HepG2 (cell line): ENCODE data around the gene BACH2. TPM values are rescaled to one million over a fixed set of nuclear protein-coding genes. Genes with fewer than 3 reads are reported as not detected.

ENCODE experiments used
- ATAC-seq: fragments of 200-7000 bp; cut with Tn5 transposase; 3 replicates; pipeline ENCODE4 v1.9.1; 2020; ENCODE audit warnings: mild to moderate bottlenecking, moderate library complexity
- BruUV-seq: library from RNA; stranded (reverse); fragments of 400-500 nt; replicated peaks from 2 replicates; lab custom pipeline; 2021; lab: Mats Ljungman, UMichigan
- CTCF ChIA-PET: fragments of 300-600 bp; formaldehyde crosslinking; extraction: SDS; loops from one replicate; lab custom pipeline; 2021; ENCODE audit warnings: low total read pairs, inconsistent platforms, low intra/inter-chr PET ratio; lab: Yijun Ruan, JAX
- POLR2A ChIA-PET: fragments of 350-600 bp; sonication (Branson Sonifier 250); formaldehyde crosslinking; loops from one replicate; lab custom pipeline; 2020; ENCODE audit warnings: antibody characterized with exemption, inconsistent platforms; lab: Yijun Ruan, JAX
- DNase-seq: peaks from one replicate; pipeline ENCODE4 v3.0.0-alpha.2; 2015; ENCODE audit warnings: low spot score
- FAIRE-seq: peaks from 3 replicates; lab custom pipeline; 2011; peaks lifted over from hg19 to GRCh38; lab: Jason Lieb, UNC
- H2AFZ ChIP-seq: one replicate; pipeline ENCODE4 v1.6.1; 2011; ENCODE audit warnings: low read length, inconsistent platforms
- H3K27ac ChIP-seq: fragments of 300-600 bp; 3 replicates; pipeline ENCODE4 v1.8.0; 2011; ENCODE audit warnings: mixed run types, mild to moderate bottlenecking, mixed read lengths, low read length, inconsistent platforms; ENCODE audit not compliant: insufficient read depth; ENCODE audit errors: extremely low read length
- H3K27me3 ChIP-seq, 2 experiments: fragments of 200-600 bp in 1 of 2; 2 replicates in 1 of 2; 3 replicates in 1 of 2; pipeline versions ENCODE4 v1.6.0 to v1.8.0; 2011; ENCODE audit warnings: low read length in 2 of 2, mild to moderate bottlenecking in 2 of 2, moderate library complexity in 2 of 2, inconsistent platforms in 1 of 2; ENCODE audit not compliant: insufficient read depth in 2 of 2, control insufficient read depth in 1 of 2
- H3K36me3 ChIP-seq, 2 experiments: fragments of 200-600 bp in 1 of 2; replicated peaks in 1 of 2; 2 replicates in 1 of 2; 3 replicates in 1 of 2; pipeline versions ENCODE4 v1.5.1 to v1.8.0; 2011; ENCODE audit warnings: low read length in 2 of 2, inconsistent platforms in 1 of 2; ENCODE audit not compliant: insufficient read depth in 2 of 2, control insufficient read depth in 1 of 2
- H3K4me1 ChIP-seq: 2 replicates; pipeline ENCODE4 v1.5.1; 2012; ENCODE audit warnings: low read length, inconsistent platforms; ENCODE audit not compliant: insufficient read depth
- H3K4me2 ChIP-seq: 2 replicates; pipeline ENCODE4 v1.6.0; 2011; ENCODE audit warnings: low read depth, low read length, inconsistent platforms
- H3K4me3 ChIP-seq, 3 experiments: fragments of 200-600 bp in 1 of 3; sonication (generic), shearing (Covaris generic) in 1 of 3; replicated peaks in 1 of 3; 2 replicates each; pipeline ENCODE4 v1.5.1; 2011 to 2016; ENCODE audit warnings: low read length in 3 of 3, inconsistent platforms in 2 of 3, low read depth in 2 of 3, mild to moderate bottlenecking in 2 of 3, control low read depth in 1 of 3, mixed read lengths in 1 of 3; ENCODE audit not compliant: insufficient read depth in 1 of 3
- H3K79me2 ChIP-seq: one replicate; pipeline ENCODE4 v1.6.1; 2011; ENCODE audit warnings: low read length, inconsistent platforms; ENCODE audit not compliant: insufficient read depth
- H3K9ac ChIP-seq: 2 replicates; pipeline ENCODE4 v1.6.0; 2011; ENCODE audit warnings: mild to moderate bottlenecking, low read depth, low read length, inconsistent platforms; ENCODE audit not compliant: insufficient read depth
- H3K9me3 ChIP-seq: 2 replicates; pipeline ENCODE4 v1.5.1; 2012; ENCODE audit warnings: mild to moderate bottlenecking, low read length
- H4K20me1 ChIP-seq: 2 replicates; pipeline ENCODE4 v1.6.0; 2011; ENCODE audit warnings: inconsistent platforms, mild to moderate bottlenecking, low read length, moderate library complexity; ENCODE audit not compliant: insufficient read depth
- AHR ChIP-seq: IDR thresholded peaks from 2 replicates; pipeline ENCODE4 v1.6.1; 2018; ENCODE audit warnings: missing genetic modification reagents, missing compliant biosample characterization
- ZNF724P ChIP-seq: sonication (generic); formaldehyde crosslinking; IDR thresholded peaks from 2 replicates; pipeline ENCODE4 v1.8.0; 2022; ENCODE audit warnings: missing genetic modification reagents, borderline replicate concordance
- in situ Hi-C: cut with HindIII; loops from 2 replicates; pipeline ENCODE4 v1.10.0; 2017; ENCODE audit warnings: low pct_unique_long_range_greater_than_20kb; ENCODE audit not compliant: extremely low pct_ligation_motif_present
- intact Hi-C: fragments of 100-400 bp; cut with micrococcal nuclease; formaldehyde crosslinking; loops from one replicate; pipeline ENCODE4 v1.10.0; 2022; ENCODE audit not compliant: unreplicated experiment
- polyA plus RNA-seq, 8 experiments: library from polyadenylated mRNA; depleted of rRNA in 3 of 8; stranded (reverse) in 7 of 8; unstranded in 1 of 8; fragments of >200 nt; fragmentation: Illumina TruSeq in 4 of 8; extraction: Trizol in 4 of 8; gene quantifications; 2 replicates each; pipeline versions ENCODE4 v1.2.1 to v1.2.3, GENCODE V29; 2011 to 2016; ENCODE audit warnings: low read depth in 4 of 8, missing spikeins in 1 of 8, mixed read lengths in 1 of 8; ENCODE audit not compliant: insufficient read depth in 1 of 8
- total RNA-seq, 5 experiments: library from RNA; depleted of rRNA; stranded (reverse); fragments of >200 nt; fragmentation: Illumina TruSeq; extraction: Trizol; gene quantifications; 2 replicates each; pipeline ENCODE4 v1.2.3, GENCODE V29; 2016; ENCODE audit warnings: low read depth in 1 of 5
- TF ChIP-seq, protein P1 (sequence below): sonication (generic); formaldehyde crosslinking; IDR thresholded peaks from 2 replicates; pipeline ENCODE4; 2020; ENCODE audit warnings: missing genetic modification reagents, mild to moderate bottlenecking, borderline replicate concordance
- TF ChIP-seq, protein P2 (sequence below): sonication (generic); formaldehyde crosslinking; IDR thresholded peaks from 2 replicates; pipeline ENCODE4 v1.5.1; 2020; ENCODE audit warnings: missing genetic modification reagents, mild to moderate bottlenecking, borderline replicate concordance

Gene BACH2
- total and polyA plus RNA-seq, 2 of the 13 experiments (the other 11 are each of a cell fraction or from before 2014, with no cell fraction given) = 0.01 TPM; not detected in 1

DNA sequence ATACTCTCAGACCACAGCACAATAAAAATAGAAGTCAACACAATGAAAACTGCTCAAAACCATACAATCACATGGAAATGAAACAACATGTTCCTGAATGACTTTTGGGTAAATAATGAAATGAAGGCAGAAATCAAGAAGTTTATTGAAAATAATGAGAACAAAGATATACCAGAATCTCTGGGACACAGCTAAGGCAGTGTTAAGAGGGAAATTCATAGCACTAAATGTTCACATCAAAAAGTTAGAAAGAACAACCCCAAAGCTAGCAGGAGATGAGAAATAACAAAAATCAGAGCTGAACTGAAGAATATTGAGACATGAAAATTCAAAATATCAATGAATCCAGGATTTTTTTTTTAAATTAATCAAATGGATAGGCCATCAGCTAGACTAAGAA lies 183.3 kb downstream of the BACH2 start:
- FAIRE-seq (no peak), ATAC-seq (no peak), DNase-seq (no peak)
- peaks cover 10% of the 10 kb centered on the region; the same call in 1 of the 2 replicates for H3K9me3 ChIP-seq
- intact Hi-C loops = no loop called here
- ChIA-PET CTCF (no interaction called here), POLR2A (no interaction called here)
- H3K36me3 ChIP-seq = no peaks in the 10 kb centered on the region
- in situ Hi-C loops = no loop called here
- no peaks in the 10 kb centered on the region for H4K20me1 ChIP-seq
- H3K4me2 ChIP-seq = no peak overlapping the region
- BruUV-seq = no TSS peak
- no peak overlapping the region for H3K27ac ChIP-seq
- no peaks in the 10 kb centered on the region for H3K4me1 ChIP-seq
- no peaks in the 10 kb centered on the region for H3K79me2 ChIP-seq
- no peak overlapping the region for H3K4me3 ChIP-seq
- H3K27me3 ChIP-seq = peaks cover 0 to 4% of the 10 kb centered on the region in 2 experiments; a peak in 1 of 5 replicates
- TF ChIP-seq ZNF724P (no peak), AHR (CRISPR knock-in tag) (no peak)
- TF ChIP-seq, protein P1, sequence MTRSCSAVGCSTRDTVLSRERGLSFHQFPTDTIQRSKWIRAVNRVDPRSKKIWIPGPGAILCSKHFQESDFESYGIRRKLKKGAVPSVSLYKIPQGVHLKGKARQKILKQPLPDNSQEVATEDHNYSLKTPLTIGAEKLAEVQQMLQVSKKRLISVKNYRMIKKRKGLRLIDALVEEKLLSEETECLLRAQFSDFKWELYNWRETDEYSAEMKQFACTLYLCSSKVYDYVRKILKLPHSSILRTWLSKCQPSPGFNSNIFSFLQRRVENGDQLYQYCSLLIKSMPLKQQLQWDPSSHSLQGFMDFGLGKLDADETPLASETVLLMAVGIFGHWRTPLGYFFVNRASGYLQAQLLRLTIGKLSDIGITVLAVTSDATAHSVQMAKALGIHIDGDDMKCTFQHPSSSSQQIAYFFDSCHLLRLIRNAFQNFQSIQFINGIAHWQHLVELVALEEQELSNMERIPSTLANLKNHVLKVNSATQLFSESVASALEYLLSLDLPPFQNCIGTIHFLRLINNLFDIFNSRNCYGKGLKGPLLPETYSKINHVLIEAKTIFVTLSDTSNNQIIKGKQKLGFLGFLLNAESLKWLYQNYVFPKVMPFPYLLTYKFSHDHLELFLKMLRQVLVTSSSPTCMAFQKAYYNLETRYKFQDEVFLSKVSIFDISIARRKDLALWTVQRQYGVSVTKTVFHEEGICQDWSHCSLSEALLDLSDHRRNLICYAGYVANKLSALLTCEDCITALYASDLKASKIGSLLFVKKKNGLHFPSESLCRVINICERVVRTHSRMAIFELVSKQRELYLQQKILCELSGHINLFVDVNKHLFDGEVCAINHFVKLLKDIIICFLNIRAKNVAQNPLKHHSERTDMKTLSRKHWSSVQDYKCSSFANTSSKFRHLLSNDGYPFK (CRISPR knock-in tag) = no peak
- TF ChIP-seq, protein P2, sequence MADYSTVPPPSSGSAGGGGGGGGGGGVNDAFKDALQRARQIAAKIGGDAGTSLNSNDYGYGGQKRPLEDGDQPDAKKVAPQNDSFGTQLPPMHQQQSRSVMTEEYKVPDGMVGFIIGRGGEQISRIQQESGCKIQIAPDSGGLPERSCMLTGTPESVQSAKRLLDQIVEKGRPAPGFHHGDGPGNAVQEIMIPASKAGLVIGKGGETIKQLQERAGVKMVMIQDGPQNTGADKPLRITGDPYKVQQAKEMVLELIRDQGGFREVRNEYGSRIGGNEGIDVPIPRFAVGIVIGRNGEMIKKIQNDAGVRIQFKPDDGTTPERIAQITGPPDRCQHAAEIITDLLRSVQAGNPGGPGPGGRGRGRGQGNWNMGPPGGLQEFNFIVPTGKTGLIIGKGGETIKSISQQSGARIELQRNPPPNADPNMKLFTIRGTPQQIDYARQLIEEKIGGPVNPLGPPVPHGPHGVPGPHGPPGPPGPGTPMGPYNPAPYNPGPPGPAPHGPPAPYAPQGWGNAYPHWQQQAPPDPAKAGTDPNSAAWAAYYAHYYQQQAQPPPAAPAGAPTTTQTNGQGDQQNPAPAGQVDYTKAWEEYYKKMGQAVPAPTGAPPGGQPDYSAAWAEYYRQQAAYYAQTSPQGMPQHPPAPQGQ (CRISPR knock-in tag) = no peak
- no peak overlapping the region for H2AFZ ChIP-seq
- H3K9ac ChIP-seq = no peak overlapping the region
